Measurements from ENCODE around the gene TDRD3.

The TDRD3 gene

DNA sequence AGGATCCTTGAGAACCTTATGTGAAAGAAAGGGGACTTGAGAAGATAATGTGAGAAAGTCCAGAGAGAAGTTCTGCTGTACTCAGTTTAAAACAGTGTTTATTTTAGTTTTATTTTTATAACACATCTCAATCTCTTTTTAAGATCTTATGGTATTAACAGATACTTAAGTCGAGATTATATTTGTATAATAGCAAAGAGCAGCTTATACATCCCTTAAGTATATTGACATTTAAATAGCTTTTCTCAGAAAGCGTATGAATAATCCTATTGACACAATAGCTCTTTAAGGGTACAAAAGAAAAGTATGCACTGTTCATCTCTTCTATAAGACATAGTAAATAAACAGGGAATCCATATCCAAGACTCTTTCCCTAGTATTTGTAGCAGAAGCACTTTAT is 42.2 kb downstream of the TDRD3 start:
- Histone ChIP-seq H3K27ac (ENCODE audit: low read depth, low read length) (no peak overlapping the region), H3K9me2 (replicated peaks; ENCODE audit: control insufficient read depth, low read length) (no peaks in the 10 kb centered on the region), H3K36me3 (ENCODE audit: control insufficient read depth, low read length) (no peaks in the 10 kb centered on the region), H3K4me3 (ENCODE audit: low read length) (no peak overlapping the region), H3K9me3 (ENCODE audit: control insufficient read depth, insufficient read depth, low read length) (peaks cover 2% of the 10 kb centered on the region; the same call in 1 of the 2 replicates), H3K27me3 (ENCODE audit: control insufficient read depth, low read length) (no peaks in the 10 kb centered on the region), H3F3A (ENCODE audit: control insufficient read depth, insufficient read depth) (no peaks in the 10 kb centered on the region), H4K20me1 (ENCODE audit: control insufficient read depth, insufficient read depth, low read depth, low read length) (no peaks in the 10 kb centered on the region), H3K4me2 (ENCODE audit: low read length) (no peak overlapping the region), H3K4me1 (ENCODE audit: control insufficient read depth, low read length) (peaks cover 9% of the 10 kb centered on the region), H3K79me2 (ENCODE audit: control insufficient read depth, low read length) (peaks cover 27% of the 10 kb centered on the region)
- TF ChIP-seq, protein P1, sequence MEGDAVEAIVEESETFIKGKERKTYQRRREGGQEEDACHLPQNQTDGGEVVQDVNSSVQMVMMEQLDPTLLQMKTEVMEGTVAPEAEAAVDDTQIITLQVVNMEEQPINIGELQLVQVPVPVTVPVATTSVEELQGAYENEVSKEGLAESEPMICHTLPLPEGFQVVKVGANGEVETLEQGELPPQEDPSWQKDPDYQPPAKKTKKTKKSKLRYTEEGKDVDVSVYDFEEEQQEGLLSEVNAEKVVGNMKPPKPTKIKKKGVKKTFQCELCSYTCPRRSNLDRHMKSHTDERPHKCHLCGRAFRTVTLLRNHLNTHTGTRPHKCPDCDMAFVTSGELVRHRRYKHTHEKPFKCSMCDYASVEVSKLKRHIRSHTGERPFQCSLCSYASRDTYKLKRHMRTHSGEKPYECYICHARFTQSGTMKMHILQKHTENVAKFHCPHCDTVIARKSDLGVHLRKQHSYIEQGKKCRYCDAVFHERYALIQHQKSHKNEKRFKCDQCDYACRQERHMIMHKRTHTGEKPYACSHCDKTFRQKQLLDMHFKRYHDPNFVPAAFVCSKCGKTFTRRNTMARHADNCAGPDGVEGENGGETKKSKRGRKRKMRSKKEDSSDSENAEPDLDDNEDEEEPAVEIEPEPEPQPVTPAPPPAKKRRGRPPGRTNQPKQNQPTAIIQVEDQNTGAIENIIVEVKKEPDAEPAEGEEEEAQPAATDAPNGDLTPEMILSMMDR (IDR thresholded peaks at IDR 0.05; ENCODE audit: low read depth, low read length, poor library complexity, severe bottlenecking) = no peak
- TF ChIP-seq EZH2phosphoT487 (IDR thresholded peaks at IDR 0.05; ENCODE audit: borderline replicate concordance, low read length) = no peak

DNA sequence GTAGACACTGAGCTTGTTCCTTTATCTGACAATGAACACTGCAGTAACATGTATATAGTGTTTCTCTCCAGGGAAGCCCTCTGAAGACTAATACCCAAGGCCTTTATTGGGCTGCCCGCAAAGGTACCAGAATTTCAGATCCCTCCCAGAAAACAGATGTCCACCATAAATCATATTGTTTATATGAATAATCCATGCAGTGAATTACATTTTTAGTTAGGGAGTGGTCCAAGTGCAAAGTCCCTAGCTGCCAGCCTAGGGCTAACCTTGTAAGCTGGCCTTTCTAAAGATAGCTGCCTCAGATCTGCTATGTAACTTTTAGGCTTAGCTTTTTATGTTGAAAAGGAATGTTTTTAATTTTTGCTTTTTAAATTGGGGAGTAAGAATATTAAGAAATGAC is 44.7 kb downstream of the TDRD3 start:
- no peaks in the 10 kb centered on the region for H3K36me3 ChIP-seq (ENCODE audit: control insufficient read depth, low read length)
- H3K4me1 ChIP-seq (ENCODE audit: control insufficient read depth, low read length) = no peaks in the 10 kb centered on the region
- H3K27me3 ChIP-seq (ENCODE audit: control insufficient read depth, low read length) = no peaks in the 10 kb centered on the region
- TF ChIP-seq EZH2phosphoT487 (IDR thresholded peaks at IDR 0.05; ENCODE audit: borderline replicate concordance, low read length) = no peak
- TF ChIP-seq, protein P1 (IDR thresholded peaks at IDR 0.05; ENCODE audit: low read depth, low read length, poor library complexity, severe bottlenecking) = no peak
- no peaks in the 10 kb centered on the region for H3K9me3 ChIP-seq (ENCODE audit: control insufficient read depth, insufficient read depth, low read length)
- H3K79me2 ChIP-seq (ENCODE audit: control insufficient read depth, low read length) = peaks cover 15% of the 10 kb centered on the region
- no peaks in the 10 kb centered on the region for H4K20me1 ChIP-seq (ENCODE audit: control insufficient read depth, insufficient read depth, low read depth, low read length)
- H3F3A ChIP-seq (ENCODE audit: control insufficient read depth, insufficient read depth) = no peaks in the 10 kb centered on the region
- H3K27ac ChIP-seq (ENCODE audit: low read depth, low read length) = no peak overlapping the region
- H3K4me3 ChIP-seq (ENCODE audit: low read length) = no peak overlapping the region
- no peaks in the 10 kb centered on the region for H3K9me2 ChIP-seq (replicated peaks; ENCODE audit: control insufficient read depth, low read length)
- no peak overlapping the region for H3K4me2 ChIP-seq (ENCODE audit: low read length)

DNA sequence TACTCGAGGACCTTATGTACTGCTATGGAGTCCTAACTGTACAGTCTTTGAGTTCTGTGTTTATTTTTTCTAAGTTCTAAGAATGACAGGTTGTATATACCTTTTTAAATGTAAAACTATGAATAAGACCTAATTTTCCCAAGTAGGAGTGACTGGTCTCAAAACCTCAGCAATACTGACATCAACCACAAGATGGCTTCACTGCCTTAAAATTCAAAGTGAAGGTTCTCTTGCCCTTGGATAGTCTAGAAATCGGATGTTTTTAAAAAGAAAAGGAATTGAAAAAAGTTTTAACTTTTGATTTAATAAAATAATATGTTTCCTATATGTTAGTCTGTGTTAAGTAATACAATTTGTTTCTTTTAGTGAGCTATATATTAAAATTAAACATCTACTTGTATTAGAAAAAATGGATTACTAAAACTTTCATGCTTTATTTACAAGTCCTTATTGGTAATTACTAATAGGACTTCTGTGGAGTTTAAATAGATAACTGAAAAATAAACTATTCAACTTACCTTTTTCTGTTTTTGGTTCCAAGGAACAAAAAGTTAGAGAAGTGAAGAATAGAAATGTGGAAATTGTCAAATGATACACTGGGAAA is 52.0 kb downstream of the TDRD3 start:
- no peak overlapping the region for H3K4me2 ChIP-seq (ENCODE audit: low read length)
- H4K20me1 ChIP-seq (ENCODE audit: control insufficient read depth, insufficient read depth, low read depth, low read length) = no peaks in the 10 kb centered on the region
- no peaks in the 10 kb centered on the region for H3K4me1 ChIP-seq (ENCODE audit: control insufficient read depth, low read length)
- no peaks in the 10 kb centered on the region for H3K36me3 ChIP-seq (ENCODE audit: control insufficient read depth, low read length)
- no peaks in the 10 kb centered on the region for H3K9me2 ChIP-seq (replicated peaks; ENCODE audit: control insufficient read depth, low read length)
- H3K27me3 ChIP-seq (ENCODE audit: control insufficient read depth, low read length) = no peaks in the 10 kb centered on the region
- no peaks in the 10 kb centered on the region for H3K9me3 ChIP-seq (ENCODE audit: control insufficient read depth, insufficient read depth, low read length)
- no peaks in the 10 kb centered on the region; the same call in 1 of the 2 replicates for H3F3A ChIP-seq (ENCODE audit: control insufficient read depth, insufficient read depth)
- no peak for TF ChIP-seq EZH2phosphoT487 (IDR thresholded peaks at IDR 0.05; ENCODE audit: borderline replicate concordance, low read length)
- TF ChIP-seq, protein P1 (IDR thresholded peaks at IDR 0.05; ENCODE audit: low read depth, low read length, poor library complexity, severe bottlenecking) = peak; percentile 59
- H3K27ac ChIP-seq (ENCODE audit: low read depth, low read length) = no peak overlapping the region
- no peak overlapping the region for H3K4me3 ChIP-seq (ENCODE audit: low read length)
- no peaks in the 10 kb centered on the region for H3K79me2 ChIP-seq (ENCODE audit: control insufficient read depth, low read length)
